Measurements from ENCODE around the gene CRKL. TPM values are rescaled to one million over a fixed set of nuclear protein-coding genes. Genes with fewer than 3 reads are reported as not detected.
A peak's percentile ranks its signal among the peaks of the same experiment; 100 is the strongest.
"Not testable (repeated sequence)": the region's sequence is repeated elsewhere in the genome, so short reads cannot be mapped to it uniquely, and the experiment has no call there.

The CRKL gene
- total and polyA plus RNA-seq, 2 experiments from 2014 or later = 42.4 to 80.9 TPM

DNA sequence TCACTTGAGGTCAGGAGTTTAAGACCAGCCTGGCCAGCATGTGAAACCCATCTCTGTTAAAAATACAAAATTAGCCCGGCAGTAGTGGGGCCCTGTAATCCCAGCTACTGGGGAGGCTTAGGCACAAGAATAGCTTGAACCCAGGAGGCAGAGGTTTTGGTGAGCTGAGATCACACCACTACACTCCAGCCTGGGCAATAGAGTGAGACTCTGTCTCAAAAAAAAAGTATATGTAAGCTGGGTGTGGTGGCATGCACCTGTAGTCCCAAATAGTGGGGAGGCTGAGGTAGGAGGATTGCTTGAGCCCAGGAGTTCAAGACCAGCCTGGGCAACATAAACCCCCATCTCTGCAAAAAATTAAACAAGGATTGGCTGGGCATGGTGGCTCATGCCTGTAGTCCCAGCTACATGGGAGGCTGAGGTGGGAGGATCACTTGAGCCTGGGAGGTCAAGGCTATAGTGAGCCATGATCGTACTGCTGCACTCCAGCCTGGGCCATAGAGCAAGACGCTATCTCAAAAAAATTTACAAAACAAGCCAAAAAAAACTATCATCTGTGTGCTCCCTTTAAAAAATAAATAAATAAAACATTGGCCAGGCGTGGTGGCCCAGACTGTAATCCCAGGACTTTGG lies 10.8 kb downstream of the CRKL start:
- Histone ChIP-seq H3K27me3 (no peaks in the 10 kb centered on the region), H3K9me3 (ENCODE audit: low read depth) (no peaks in the 10 kb centered on the region), H3K4me3 (no peak overlapping the region), H3K36me3 (no peaks in the 10 kb centered on the region), H3K27ac (no peak overlapping the region), H3K4me1 (ENCODE audit: low read depth) (peaks cover 14% of the 10 kb centered on the region)
- no peak for TF ChIP-seq CTCF (IDR thresholded peaks at IDR 0.05; ENCODE audit: low read depth, low read length)
- DNase-seq (ENCODE audit: low read depth in 1 of 2, low spot score in 1 of 2) = no peak

DNA sequence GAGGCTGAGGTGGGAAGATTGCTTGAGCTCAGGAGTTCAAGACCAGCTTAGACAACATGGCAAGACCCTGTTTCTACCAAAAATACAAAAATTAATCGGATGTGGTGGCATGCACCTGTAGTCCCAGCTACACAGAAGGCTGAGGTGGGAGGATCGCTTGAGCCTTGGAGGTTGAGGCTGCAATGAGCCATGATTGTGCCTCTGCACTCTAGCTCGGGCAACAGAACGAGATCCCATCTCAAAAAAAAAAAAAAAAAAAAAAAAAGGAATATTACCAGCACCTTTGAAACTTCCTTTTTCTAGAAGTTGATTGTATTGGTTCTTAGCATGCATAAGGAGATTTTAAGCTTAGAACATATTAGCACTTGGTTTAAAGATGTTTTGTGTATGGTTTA lies 11.4 kb downstream of the CRKL start:
- no peak overlapping the region for H3K4me3 ChIP-seq
- no peak overlapping the region for H3K27ac ChIP-seq
- no peaks in the 10 kb centered on the region for H3K27me3 ChIP-seq
- H3K4me1 ChIP-seq (ENCODE audit: low read depth) = peaks cover 14% of the 10 kb centered on the region
- no peaks in the 10 kb centered on the region for H3K36me3 ChIP-seq
- TF ChIP-seq CTCF (IDR thresholded peaks at IDR 0.05; ENCODE audit: low read depth, low read length) = no peak
- H3K9me3 ChIP-seq (ENCODE audit: low read depth) = no peaks in the 10 kb centered on the region
- DNase-seq (ENCODE audit: low read depth in 1 of 2, low spot score in 1 of 2) = no peak

- no peak for TF ChIP-seq CTCF (IDR thresholded peaks at IDR 0.05; ENCODE audit: low read depth, low read length)
- Histone ChIP-seq H3K9me3 (ENCODE audit: low read depth) (no peaks in the 10 kb centered on the region), H3K36me3 (peaks cover 9% of the 10 kb centered on the region), H3K27me3 (no peaks in the 10 kb centered on the region), H3K4me3 (no peak overlapping the region), H3K4me1 (ENCODE audit: low read depth) (peaks cover 14% of the 10 kb centered on the region), H3K27ac (no peak overlapping the region)
- DNase-seq (ENCODE audit: low read depth in 1 of 2, low spot score in 1 of 2) = no peak
These were observed 12.8 kb downstream of the CRKL start for GRCh38 chr22:20930004-20930403.

- not testable (repeated sequence) for DNase-seq (ENCODE audit: low read depth in 1 of 2, low spot score in 1 of 2); H3K27me3 ChIP-seq; H3K4me3 ChIP-seq; H3K27ac ChIP-seq; H3K9me3 ChIP-seq (ENCODE audit: low read depth)
- peaks cover 12% of the 10 kb centered on the region for H3K4me1 ChIP-seq (ENCODE audit: low read depth)
- peaks cover 12% of the 10 kb centered on the region for H3K36me3 ChIP-seq
These were observed 13.2 kb downstream of the CRKL start for GRCh38 chr22:20930435-20930834.

- no peak overlapping the region for H3K4me3 ChIP-seq
- no peaks in the 10 kb centered on the region for H3K9me3 ChIP-seq (ENCODE audit: low read depth)
- H3K27ac ChIP-seq = no peak overlapping the region
- H3K27me3 ChIP-seq = no peaks in the 10 kb centered on the region
- no peak for DNase-seq (ENCODE audit: low read depth in 1 of 2, low spot score in 1 of 2)
- H3K4me1 ChIP-seq (ENCODE audit: low read depth) = peaks cover 4% of the 10 kb centered on the region
- no peak for TF ChIP-seq CTCF (IDR thresholded peaks at IDR 0.05; ENCODE audit: low read depth, low read length)
- H3K36me3 ChIP-seq = peaks cover 14% of the 10 kb centered on the region
These were observed 14.0 kb downstream of the CRKL start for GRCh38 chr22:20931126-20931654.

DNA sequence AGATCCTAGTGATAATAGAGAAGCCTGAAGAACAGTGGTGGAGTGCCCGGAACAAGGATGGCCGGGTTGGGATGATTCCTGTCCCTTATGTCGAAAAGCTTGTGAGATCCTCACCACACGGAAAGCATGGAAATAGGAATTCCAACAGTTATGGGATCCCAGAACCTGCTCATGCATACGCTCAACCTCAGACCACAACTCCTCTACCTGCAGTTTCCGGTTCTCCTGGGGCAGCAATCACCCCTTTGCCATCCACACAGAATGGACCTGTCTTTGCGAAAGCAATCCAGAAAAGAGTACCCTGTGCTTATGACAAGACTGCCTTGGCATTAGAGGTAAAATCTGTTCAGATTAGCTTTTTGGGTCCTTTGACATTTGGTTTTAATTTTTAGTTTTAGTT lies 16.7 kb downstream of the CRKL start:
- DNase-seq (ENCODE audit: low read depth in 1 of 2, low spot score in 1 of 2) = no peak
- Histone ChIP-seq H3K9me3 (ENCODE audit: low read depth) (no peaks in the 10 kb centered on the region), H3K36me3 (peaks cover 19% of the 10 kb centered on the region), H3K27me3 (no peaks in the 10 kb centered on the region), H3K27ac (no peak overlapping the region), H3K4me1 (ENCODE audit: low read depth) (peaks cover 13% of the 10 kb centered on the region), H3K4me3 (no peak overlapping the region)
- no peak for TF ChIP-seq CTCF (IDR thresholded peaks at IDR 0.05; ENCODE audit: low read depth, low read length)

GRCh38 chr22:20935049-20935448 lies 17.8 kb downstream of the CRKL start:
- H3K4me3 ChIP-seq; H3K9me3 ChIP-seq (ENCODE audit: low read depth); H3K27me3 ChIP-seq; DNase-seq (ENCODE audit: low read depth in 1 of 2, low spot score in 1 of 2); H3K27ac ChIP-seq: not testable (repeated sequence)
- Histone ChIP-seq H3K36me3 (peaks cover 19% of the 10 kb centered on the region), H3K4me1 (ENCODE audit: low read depth) (peaks cover 13% of the 10 kb centered on the region)

GRCh38 chr22:20935780-20936539 lies 18.8 kb downstream of the CRKL start:
- DNase-seq (ENCODE audit: low read depth in 1 of 2, low spot score in 1 of 2); H3K27me3 ChIP-seq; H3K4me3 ChIP-seq; H3K9me3 ChIP-seq (ENCODE audit: low read depth): not testable (repeated sequence)
- peaks cover 13% of the 10 kb centered on the region for H3K4me1 ChIP-seq (ENCODE audit: low read depth)
- H3K27ac ChIP-seq = peak overlapping the region; percentile 65
- H3K36me3 ChIP-seq = peaks cover 19% of the 10 kb centered on the region

All from cardiac muscle cell (in vitro differentiated cells and primary cell).